ENCODE results near the gene BTBD1.

DNA sequence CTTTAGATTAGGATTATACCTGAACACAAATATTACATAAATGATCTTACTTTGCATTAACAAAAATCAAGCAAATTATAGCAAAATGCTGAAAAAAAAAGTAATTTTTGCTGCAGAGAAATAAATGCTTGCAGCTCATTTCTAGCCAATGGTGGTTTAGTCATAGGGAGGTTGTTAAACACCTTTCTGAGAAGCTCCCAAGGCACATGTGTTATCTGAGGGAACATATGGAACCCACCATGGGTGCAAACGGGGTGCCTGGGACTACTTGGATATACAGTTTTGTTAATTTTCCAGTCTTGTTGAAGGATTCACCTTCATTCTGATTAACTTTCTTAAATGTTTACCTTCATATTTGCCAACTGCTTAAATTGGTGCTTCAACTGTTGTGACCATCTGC, 90.0 kb downstream of the BTBD1 start:
- TF ChIP-seq, protein P1, sequence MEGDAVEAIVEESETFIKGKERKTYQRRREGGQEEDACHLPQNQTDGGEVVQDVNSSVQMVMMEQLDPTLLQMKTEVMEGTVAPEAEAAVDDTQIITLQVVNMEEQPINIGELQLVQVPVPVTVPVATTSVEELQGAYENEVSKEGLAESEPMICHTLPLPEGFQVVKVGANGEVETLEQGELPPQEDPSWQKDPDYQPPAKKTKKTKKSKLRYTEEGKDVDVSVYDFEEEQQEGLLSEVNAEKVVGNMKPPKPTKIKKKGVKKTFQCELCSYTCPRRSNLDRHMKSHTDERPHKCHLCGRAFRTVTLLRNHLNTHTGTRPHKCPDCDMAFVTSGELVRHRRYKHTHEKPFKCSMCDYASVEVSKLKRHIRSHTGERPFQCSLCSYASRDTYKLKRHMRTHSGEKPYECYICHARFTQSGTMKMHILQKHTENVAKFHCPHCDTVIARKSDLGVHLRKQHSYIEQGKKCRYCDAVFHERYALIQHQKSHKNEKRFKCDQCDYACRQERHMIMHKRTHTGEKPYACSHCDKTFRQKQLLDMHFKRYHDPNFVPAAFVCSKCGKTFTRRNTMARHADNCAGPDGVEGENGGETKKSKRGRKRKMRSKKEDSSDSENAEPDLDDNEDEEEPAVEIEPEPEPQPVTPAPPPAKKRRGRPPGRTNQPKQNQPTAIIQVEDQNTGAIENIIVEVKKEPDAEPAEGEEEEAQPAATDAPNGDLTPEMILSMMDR (IDR thresholded peaks at IDR 0.05; ENCODE audit: poor library complexity): no peak
- no peak for TF ChIP-seq EZH2 (IDR thresholded peaks at IDR 0.05; ENCODE audit: borderline replicate concordance)

Measured in hepatocyte (in vitro differentiated cells).